Measurements from ENCODE around the gene WASF3. TPM values are rescaled to one million over a fixed set of nuclear protein-coding genes. Genes with fewer than 3 reads are reported as not detected.

The WASF3 gene
- polyA plus RNA-seq, 1 donor, result 62.9 TPM

DNA sequence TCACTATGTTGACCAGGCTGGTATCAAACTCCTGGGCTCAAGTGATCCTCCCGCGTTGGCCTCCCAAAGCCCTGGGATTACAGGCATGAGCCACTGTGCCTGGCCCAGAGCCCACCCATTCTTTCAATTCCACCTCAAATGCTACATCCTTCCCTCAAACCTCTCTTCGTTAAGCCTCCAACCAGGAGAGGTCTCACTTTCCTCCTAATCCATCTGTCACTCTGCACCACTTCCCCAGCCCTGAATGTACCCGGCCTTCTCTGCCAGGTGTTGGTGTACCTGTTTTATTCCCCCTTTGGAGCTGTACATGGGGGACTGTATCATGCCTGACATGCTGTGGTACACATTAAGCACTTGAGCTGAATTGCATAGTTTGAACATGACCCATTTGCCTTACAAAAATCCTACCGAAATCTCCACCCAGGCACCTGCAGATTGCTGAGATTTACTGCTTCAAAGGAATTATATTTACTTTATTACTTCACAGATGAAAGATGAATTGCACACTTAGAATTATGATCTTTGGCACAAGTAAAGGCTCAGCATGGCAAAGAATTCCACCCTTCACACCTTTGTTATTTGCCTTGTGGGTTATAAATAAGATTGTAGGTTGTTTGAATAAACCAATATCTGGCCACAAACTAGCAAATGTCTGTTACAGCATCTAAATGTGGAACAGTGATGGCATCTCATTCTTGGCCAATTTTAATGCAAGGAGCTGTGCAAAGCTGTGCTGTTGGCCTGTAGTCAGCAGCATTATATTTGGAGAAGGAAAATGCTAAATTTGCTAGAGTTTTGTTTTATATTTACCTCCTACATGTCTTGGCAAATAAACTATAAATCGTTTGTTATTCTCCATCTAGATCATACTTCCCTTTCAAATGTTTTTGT is 15.6 kb upstream of the WASF3 start:
- no peak for DNase-seq

DNA sequence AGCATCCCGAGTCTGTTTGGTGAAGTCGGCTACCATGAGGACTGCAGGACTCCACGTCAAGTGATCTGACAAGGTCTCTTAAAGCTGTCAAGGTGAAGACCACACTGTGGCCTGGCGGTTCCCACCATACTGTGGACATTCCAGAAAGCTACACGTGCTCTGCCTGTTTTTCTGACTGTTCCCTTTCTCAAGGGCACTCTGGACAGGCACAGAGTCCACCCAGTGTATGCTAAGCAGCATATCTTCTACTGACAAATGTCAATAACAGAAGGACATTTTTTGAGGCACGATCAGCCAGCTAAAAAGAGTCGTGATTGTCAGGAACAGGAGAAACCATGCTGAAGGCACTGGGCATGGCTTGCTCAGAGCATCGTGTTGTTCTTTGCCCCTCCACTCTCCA is 12.8 kb upstream of the WASF3 start:
- no peak for DNase-seq

DNA sequence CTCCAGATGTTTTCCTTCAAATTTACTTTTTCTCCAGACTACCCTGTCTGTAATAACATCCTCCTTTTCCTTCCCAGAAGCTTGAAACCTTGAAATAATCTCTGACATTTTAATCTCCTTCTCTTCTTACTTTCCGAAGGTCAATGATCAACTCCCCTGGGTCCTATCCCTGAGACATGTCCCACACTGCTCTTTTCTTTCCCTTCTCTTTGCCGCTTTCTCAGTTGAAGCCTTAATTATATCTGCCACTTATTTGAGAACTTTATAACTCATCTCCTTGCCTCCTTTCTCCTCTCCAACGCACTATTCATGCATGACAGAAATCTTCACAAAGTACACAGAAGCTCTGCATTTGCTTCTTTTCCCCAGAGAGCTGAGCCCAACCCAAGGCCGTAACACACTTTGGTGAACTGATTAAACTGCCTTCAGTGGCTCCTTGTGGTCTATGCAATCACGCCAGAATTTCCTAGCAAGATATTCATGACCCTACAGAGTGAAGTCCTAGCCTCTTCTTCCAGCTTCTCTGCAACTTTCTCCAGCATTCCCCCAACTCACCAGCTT is 9.2 kb upstream of the WASF3 start:
- DNase-seq, result peak; percentile 67

DNA sequence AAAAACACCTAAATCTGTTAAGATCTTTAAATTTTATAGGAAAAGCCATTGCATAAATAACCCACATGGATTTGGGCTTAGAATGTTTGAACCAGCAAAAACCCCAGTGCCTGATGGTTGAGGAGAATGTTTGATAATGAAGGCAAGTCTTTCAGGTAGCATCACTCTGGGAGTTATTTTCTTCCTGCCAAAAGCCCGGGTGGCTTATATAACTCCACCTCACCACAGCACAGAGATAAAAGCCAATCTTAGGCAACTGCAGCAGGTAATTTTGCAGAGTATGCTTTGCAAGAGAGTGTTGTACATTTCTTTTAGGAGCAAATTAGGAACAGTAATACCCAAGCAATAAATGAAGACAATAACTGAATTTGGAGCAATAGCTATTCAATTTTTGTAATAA is 7.8 kb upstream of the WASF3 start:
- no peak for DNase-seq

DNA sequence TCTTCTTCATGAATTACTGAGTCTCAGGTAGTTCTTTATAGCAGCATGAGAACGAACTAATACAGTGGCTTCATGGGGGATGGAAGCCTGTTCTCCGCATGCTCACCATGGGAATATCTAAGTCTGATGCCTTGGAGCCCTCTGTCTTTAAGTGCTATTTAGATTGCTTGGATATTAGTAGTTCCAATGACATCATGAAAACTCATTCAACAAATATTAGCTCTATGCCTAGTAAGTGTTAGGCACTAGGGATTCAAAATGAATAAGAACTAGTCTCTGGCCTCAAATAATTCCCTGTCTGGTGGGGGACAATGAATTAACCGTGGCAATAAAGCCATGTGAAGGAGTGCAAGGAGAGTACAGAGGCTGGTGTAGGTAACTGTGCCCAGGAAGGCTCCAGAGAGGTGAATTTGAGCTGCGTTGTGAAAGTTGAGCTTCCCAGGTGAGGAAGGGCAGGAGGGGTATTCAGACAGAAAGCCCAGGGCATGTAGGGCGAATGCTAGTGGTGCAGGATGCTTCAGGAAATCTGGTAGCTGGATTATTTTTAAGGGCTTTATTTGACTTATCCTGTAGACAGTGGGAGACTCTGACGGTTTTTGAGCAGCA is 6.1 kb upstream of the WASF3 start:
- DNase-seq, result no peak

DNA sequence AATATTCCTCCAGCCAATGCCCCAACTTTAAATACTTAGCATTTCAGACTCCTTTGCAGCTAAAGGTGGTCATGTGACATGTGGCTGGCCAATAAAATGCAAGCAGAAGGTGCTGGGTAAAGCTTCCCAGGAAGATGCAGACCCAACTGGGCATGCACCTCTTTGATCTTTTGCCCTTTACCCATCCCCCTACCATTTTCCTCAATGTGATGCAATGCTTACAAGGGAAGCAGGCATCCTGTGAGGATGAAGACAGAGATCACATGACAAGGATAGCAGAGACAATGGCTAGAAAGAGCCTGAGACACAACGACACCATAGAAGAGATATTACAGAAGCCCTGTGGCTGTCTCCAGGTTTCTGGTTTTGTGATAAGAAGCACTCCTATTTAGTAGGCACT is 2.1 kb upstream of the WASF3 start:
- no peak for DNase-seq

DNA sequence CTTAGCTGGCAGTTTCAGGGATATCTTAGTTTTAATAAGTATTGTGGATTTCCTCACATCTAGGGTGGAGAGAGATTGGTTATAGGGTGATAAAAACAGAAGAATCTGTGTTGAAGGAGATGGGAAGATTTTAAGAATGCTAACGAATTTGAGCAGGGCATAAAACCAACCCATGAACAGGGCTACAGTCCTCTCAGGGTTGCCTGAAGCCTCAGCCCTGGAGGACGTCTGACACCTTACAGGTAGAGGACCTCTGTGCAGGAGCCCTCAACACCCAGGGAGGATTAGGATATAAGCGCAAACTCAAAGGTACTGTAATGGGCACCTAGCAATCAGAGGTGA is 461 bp upstream of the WASF3 start:
- DNase-seq, result no peak

DNA sequence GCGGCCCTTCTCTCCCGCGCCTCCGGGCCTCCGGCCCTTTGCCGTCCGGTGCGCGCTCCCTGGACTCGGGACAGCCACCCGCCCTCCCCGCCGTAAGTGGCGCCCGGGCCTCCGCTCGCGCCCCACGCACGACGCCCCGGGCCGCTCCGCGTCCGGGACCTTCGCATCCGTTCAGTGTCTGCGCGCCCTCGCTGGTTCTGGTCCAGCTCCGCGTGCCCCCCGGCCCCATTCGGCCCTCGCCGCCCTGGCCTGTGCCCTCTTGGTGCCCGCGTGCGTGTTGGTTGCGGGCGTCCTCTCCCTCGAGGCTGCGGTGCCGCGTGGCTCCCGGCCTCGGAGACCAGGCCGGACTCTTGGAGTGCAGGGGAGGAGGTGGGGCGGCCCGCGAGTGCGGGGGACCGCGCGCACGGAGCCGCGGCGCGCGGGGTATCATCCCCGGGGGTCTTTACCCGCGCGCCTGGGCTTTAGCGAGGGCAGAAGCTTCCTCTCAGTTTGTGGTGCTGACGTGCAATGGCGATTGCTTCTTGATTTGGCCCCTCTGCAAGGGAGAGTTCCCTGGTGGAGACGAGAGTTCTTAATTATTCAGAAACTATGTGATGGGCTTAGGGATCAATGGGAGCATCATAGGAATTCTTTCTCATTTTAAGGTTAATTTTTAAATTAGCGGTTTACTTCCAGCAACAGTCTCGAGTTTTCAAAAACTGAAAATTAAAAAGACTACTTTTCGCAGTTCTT is 757 bp downstream of the WASF3 start:
- DNase-seq, result no peak

DNA sequence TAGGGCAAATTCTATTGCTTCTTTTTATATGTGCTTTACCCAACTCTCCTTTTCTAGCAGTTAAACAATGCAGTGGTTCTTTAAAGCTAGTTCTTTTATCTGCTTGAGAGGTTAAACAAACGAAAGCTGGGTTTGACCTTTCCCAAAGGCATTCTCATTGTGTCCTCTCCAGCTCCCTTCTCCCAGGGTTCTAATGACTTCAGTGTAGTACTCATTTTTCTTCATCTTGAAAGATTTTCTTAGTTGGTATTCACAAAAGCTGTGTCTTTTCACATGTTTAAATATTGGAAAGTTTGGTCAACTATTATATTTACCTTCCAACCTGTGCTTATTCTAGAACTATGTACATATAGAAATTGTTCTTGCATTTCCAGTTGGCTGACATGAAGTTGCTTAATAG is 1.5 kb downstream of the WASF3 start:
- no peak for DNase-seq

DNA sequence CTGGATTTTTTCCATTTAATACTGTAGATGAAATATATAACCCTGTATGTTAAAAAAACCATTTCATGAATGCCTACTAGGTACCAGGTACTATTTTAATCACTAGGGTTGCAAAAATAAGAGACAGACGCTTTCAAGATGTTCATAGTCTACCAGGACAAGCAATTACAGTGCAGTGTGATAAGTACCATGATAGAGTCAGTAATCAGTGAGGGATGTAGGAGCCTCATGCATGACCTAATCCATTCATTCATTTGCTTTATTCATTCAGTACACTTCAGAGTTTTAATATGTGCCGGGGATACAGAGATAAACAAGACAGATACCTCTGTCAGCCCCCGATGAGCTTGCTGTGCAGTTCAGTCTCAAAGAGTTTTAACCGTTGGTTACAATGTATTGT is 3.0 kb downstream of the WASF3 start:
- no peak for DNase-seq

DNA sequence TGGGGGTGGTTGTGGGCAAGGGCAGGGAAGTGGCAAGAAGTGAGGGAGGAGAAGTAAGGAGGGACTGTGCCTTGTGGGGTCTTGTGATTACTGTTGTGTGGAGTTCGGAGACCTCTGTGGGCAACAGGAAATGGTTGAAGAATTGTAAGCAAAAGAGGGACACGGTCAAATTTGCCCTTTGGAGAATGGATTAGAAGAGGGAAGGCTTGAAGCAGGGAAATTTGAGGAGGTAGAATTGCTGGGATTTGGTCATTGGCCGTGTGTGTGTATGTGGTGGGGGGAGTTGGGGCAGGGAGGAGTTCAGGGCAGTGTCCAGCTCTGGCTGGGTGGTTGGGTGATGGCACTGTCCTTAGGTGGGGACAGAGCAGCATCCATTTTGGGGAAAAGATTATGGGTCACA is 3.6 kb downstream of the WASF3 start:
- DNase-seq, result no peak

DNA sequence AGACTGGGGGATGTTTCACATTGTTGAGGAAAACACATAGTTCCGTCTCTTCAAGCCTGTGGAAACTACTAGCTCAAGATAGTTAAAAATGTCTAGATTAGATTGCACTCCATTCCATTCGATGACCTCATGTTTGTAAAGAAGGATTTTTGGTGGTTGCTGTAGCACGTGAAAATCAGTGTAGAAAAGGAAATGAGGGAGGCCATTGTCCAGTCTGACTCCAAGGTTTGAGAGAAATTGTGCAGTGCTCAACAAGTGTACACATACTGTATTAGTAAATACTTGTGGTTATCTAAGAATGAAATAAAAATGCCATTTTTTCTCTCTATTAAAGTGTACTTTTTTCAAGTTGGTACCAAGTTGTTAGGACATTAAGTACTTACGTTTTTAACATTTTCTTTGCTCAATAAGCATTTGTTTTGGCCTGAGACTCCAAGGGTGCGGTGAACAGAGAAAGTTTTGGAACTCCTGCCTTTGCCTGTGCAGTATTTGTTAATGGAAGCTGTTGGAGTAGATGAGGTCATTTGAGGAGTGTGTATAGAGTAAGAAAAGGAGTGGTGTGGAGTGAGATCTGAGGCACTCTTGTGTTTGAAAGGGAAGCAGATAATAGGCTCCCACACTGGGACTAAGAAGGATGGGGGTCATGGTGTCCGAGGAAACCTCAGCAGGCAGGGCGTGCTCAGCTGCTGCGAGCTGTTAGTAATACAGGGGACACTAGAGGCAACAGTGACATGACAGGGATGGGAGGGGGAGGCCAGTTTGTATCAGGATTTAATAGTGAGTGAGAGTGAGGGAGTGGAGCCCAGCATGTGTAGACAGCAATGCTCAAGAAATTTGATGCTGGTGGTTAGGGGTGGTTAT is 4.4 kb downstream of the WASF3 start:
- DNase-seq, result no peak

DNA sequence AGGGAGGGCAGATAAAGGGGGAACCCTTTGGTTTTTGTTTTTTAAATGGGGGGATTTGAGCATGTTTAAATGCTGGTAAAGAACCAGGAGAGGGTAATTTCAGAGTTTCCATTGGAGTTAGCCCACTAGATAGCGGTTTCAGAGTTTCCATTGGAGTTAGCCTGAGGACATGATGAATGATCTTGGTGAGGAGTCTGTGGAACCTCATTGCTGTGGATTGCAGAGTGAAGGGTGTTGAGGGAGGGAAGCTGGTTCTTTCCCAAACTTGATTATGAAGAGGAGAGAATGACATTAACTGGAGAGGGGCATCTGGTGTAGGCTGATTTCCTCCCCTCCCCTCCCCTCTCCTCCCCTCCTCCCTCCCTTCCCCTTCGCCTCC is 5.0 kb downstream of the WASF3 start:
- DNase-seq, result no peak

DNA sequence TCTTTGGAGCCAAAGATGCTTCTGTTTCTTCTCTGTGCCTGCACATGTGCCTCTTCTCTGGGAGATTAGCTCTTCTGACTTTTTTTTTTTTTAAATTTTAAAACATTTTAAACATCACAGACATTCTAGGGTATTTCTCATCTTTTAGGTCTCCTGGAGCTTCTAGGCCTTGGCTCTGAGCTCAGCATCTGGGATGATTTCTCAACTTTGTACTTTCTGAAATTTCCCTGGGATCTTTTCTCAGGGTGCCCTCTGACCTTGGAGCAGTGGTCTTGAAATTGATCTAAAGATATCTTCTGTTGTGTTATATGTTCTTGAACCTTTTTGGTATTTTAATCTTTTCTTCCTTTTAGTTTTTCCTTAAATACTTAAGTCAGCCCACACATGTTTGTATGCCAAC is 6.2 kb downstream of the WASF3 start:
- DNase-seq, result no peak

DNA sequence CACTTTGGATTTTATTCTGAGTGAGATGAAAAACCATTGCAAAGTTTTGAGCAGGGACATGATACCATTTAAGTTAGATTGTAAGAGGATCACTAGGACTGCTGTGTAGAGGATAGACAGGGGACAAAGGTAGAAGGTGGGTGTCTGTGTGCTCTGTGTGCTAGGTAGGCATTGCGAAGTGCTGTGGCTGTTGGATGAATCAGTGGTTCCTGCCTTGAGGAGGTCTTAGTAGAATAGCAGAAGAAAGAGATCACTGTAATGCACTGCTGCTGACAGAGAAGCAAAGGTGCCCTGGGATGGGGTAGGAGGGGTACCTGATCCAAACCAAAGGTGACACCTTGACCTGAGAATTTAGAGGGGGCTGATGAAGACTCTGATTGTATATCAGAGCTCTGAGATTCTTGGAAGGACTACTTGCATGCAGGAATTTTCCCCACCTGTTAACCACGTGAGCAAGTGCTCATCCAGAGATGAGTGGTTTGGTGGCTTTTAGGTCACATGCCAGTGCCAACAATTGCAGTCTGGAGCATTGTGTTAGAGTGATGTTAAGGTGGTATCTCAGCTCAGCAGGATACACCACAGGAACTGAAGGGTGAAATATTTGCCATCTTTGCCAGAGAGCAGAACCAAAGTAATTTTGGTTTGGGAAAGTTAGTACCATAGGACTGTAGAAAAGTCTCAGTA is 10.8 kb downstream of the WASF3 start:
- no peak for DNase-seq

DNA sequence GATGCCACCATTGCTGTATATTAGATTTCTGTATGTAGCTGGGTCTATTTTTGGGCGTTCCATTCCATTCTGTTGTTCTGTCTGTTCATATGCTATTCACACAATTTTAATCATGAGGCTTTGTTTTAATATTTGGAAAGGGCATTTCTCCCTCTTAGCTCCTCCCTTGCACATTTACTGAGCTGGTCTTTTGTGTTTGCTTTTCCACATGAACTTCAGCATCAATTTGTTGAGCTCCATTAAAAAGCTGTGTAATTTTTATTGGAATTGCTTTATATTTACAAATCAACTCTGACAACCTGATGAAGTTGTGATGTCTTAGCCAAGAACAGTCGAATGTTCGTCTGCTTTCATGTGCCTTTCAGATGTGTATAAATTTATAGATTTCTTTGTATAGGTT is 14.0 kb downstream of the WASF3 start:
- DNase-seq, result no peak

DNA sequence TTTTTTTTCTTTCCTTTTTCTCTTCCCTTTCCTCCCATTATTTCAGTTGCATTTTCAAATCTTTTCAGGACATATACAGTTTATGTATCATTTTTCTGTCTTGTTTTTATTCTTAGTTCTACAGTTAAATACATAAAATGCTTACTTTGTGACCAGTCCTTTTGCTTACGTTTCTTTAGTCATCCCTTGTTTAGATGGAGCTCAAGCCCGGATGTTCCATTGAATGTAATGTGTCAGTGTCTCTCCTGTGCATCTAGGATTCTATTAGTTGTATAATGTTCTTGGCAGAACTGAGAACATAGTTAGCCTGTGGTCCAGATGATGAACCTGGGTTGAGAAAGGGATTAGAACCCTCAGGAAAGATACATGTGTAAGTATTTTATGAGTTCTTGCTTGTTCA is 17.8 kb downstream of the WASF3 start:
- DNase-seq, result no peak

DNA sequence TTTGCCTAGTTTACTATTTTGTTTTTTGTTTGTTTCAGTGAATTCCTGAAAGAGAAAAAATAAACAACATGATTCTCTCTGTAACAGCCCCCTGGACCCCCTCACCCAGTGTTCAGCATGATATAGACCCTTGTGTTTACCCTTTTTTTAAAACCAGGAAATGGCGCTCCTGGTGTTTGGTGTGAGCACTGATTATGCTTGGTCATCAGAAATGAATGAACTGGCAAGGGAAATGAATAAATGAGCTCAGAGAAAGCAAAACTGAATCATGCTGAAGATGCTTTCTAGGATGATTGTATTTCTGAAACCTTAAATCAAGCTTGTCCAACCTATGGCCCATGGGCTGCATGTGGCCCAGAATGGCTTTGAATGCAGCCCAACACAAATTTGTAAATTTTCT is 22.1 kb downstream of the WASF3 start:
- no peak for DNase-seq

DNA sequence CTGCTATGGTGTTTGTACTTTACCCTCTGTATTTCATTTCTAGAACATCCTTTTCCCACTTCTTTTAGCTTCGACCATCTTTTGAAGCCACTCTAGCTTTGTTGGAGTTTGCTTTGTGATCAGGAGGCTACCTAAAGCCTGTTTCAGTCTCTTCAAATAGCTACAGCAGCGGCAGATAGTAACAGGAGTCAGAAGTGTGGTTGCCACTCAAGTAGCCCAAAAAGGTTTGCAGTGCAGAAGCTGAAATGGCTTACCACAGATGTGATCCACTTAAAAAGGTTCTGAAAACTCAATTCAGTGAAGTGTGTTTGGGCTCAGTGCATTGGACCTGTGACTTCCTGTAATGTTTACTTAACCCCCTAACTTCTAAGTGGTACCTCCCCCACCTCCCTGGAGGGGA is 26.2 kb downstream of the WASF3 start:
- no peak for DNase-seq

DNA sequence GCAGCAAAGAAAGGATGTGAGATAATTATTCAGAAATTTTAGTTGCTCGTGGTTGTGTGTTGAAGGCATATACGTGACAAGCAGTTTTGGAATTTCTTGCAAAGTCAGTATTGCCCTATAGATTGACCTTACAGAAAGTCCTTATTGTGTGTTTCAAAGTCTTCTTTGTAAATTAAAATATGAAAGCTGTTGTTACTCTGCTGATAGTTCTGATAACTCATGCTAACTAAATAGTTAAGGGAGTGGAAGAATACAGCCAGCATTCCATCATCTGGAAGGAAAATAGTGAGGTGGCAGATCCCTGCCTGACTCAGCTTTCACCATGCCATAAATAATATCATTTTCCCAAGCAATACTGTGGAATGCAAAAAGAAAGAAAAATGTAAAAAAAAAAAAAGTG is 27.2 kb downstream of the WASF3 start:
- no peak for DNase-seq

DNA sequence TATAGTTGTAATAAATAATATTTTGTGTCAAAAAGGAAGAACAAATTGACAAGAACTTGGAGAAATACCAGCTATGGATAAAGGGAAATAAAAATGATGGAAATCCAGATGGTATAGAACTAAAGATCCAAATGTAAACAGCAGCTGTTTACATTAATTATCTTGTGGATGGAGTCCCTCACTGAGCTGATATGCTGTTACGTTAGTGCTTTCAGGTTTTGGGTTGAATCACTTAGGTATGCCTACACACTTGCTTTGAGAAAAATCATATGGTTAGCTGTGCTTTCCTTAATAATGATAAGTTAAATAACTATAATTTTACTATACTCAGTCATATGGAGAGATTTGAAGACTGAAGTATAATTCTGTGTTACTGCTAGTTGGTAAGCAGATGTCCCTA is 27.7 kb downstream of the WASF3 start:
- DNase-seq, result no peak

DNA sequence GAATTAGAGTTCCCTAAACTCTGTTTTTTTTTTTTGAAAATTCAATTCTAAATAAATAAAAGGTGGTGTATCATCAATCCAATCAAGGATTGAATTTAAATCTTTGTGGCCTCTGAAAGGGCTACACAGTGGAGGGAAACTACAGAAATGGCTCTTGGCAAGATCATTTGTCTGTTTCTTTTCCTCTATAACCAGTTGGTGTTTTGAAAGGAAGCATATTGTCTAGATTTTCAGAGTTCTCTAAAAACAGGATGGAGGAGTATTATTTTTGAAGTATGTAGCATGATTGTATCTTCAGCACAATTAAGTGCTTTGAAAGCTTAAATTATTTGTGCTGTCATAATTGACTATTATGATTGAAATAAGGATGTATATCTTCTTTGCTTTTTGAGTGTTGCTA is 29.8 kb downstream of the WASF3 start:
- DNase-seq, result no peak

Data from left kidney (tissue), 2 donors.